ENCODE results near the gene FLOT2. TPM values are rescaled to one million over a fixed set of nuclear protein-coding genes. Genes with fewer than 3 reads are reported as not detected.
"Not testable (repeated sequence)": the region's sequence is repeated elsewhere in the genome, so short reads cannot be mapped to it uniquely, and the experiment has no call there.

FLOT2 gene
- total RNA-seq, 4 donors from 2014 or later, result 60.2 to 94.8 (median 86.0) TPM

GRCh38 chr17:28907709-28908475 is 10.4 kb upstream of the FLOT2 start:
- intact Hi-C loops (cut with DNase I), result no loop called here
- peaks cover 43 to 76% (median 72%) of the 10 kb centered on the region in 4 donors for H3K36me3 ChIP-seq

GRCh38 chr17:28906706-28907438 is 9.3 kb upstream of the FLOT2 start:
- intact Hi-C loops (cut with DNase I), result no loop called here
- Histone ChIP-seq H3K36me3 (peaks cover 33 to 65% (median 62%) of the 10 kb centered on the region in 4 donors), H3K4me3 (no peak overlapping the region), H3K9me3 (no peaks in the 10 kb centered on the region), H3K27ac (replicated peaks in 1 of 4) (peak overlapping the region; percentile 80 to 87 (median 82)), H3K4me1 (peaks cover 20 to 53% (median 47%) of the 10 kb centered on the region in 4 donors), H3K27me3 (peaks cover 0 to 5% (median 0%) of the 10 kb centered on the region in 4 donors)
- TF ChIP-seq EP300 (IDR thresholded peaks at IDR 0.05) (no peak), CTCF (IDR thresholded peaks at IDR 0.05) (no peak), POLR2AphosphoS5 (IDR thresholded peaks at IDR 0.05) (no peak), POLR2A (IDR thresholded peaks at IDR 0.05; ENCODE audit: low read depth) (no peak)
- DNase-seq (ENCODE audit: extremely low spot score), result no peak
- WGBS, result 86% methylated on average over 6 of the region's 7 CpGs

More at GRCh38 chr17:28907709-28908475, 10.4 kb upstream of the FLOT2 start:
- Histone ChIP-seq H3K27me3 (no peaks in the 10 kb centered on the region), H3K9me3 (no peaks in the 10 kb centered on the region), H3K27ac (replicated peaks in 1 of 4) (peak overlapping the region; percentile 80 to 87 (median 82)), H3K4me1 (peaks cover 18 to 45% (median 42%) of the 10 kb centered on the region in 4 donors), H3K4me3 (no peak overlapping the region)
- WGBS, result 54% methylated on average over 3 of the region's 3 CpGs
- no peak for DNase-seq (ENCODE audit: extremely low spot score)
- no peak for TF ChIP-seq POLR2AphosphoS5 (IDR thresholded peaks at IDR 0.05)
- no peak for TF ChIP-seq CTCF (IDR thresholded peaks at IDR 0.05)
- no peak for TF ChIP-seq POLR2A (IDR thresholded peaks at IDR 0.05; ENCODE audit: low read depth)
- TF ChIP-seq EP300 (IDR thresholded peaks at IDR 0.05), result no peak

GRCh38 chr17:28906276-28906675 is 8.7 kb upstream of the FLOT2 start:
- Histone ChIP-seq H3K27me3 (peaks cover 0 to 5% (median 0%) of the 10 kb centered on the region in 4 donors), H3K27ac (replicated peaks in 1 of 4) (peak overlapping the region in 2 of 4 donors; percentile 81 to 87), H3K4me3 (no peak overlapping the region), H3K4me1 (peaks cover 23 to 59% (median 51%) of the 10 kb centered on the region in 4 donors), H3K9me3 (no peaks in the 10 kb centered on the region), H3K36me3 (peaks cover 27 to 59% (median 56%) of the 10 kb centered on the region in 4 donors)
- WGBS, result 83% methylated on average over 9 of the region's 9 CpGs
- TF ChIP-seq POLR2AphosphoS5 (IDR thresholded peaks at IDR 0.05), result no peak
- no peak for TF ChIP-seq CTCF (IDR thresholded peaks at IDR 0.05)
- TF ChIP-seq EP300 (IDR thresholded peaks at IDR 0.05), result no peak
- TF ChIP-seq POLR2A (IDR thresholded peaks at IDR 0.05; ENCODE audit: low read depth), result no peak
- intact Hi-C loops (cut with DNase I), result no loop called here
- no peak for DNase-seq (ENCODE audit: extremely low spot score)

DNA sequence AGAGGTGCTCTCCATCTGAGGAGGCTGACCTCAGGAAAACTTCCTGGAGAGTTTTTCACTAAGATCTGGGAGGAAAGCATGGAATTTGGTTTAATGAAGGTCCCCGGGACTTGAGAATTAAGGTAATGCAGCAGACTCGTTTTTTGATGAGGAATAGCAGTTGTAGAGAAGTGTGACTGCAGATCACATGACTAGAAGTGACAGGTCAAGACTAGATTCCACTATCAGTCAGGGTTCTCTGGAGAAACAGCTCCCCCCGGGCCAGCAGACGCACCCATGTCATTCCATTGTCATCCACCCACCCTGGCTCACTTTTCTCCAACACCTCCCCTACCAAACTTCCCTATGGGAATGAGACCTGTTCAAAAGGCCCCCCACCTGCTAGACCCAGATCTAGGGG is 7.3 kb upstream of the FLOT2 start:
- Histone ChIP-seq H3K4me1 (peaks cover 23 to 63% (median 52%) of the 10 kb centered on the region in 4 donors), H3K27ac (replicated peaks in 1 of 4) (peak overlapping the region in 1 of 4 donors; percentile 46), H3K27me3 (peaks cover 0 to 5% (median 0%) of the 10 kb centered on the region in 4 donors), H3K36me3 (peaks cover 13 to 45% (median 41%) of the 10 kb centered on the region in 4 donors), H3K4me3 (no peak overlapping the region), H3K9me3 (no peaks in the 10 kb centered on the region)
- no peak for TF ChIP-seq POLR2AphosphoS5 (IDR thresholded peaks at IDR 0.05)
- TF ChIP-seq POLR2A (IDR thresholded peaks at IDR 0.05; ENCODE audit: low read depth), result no peak
- TF ChIP-seq CTCF (IDR thresholded peaks at IDR 0.05), result no peak
- TF ChIP-seq EP300 (IDR thresholded peaks at IDR 0.05), result no peak
- 56% methylated on average over 4 of the region's 4 CpGs for WGBS
- no peak for DNase-seq (ENCODE audit: extremely low spot score)
- intact Hi-C loops (cut with DNase I), result no loop called here

DNA sequence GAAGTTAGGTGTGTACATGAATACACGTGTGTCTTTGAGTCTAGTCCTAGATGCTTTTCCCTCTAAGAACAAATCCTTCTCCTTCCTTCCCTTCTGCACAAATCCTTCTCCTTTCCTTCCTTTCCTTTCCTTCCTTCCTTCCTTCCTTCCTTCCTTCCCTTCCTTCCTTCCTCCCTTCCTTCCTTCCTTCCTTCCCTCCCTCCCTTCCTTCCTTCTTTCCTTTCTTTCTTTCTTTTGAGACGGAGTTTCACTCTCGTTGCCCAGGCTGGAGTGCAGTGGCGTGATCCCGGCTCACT is 6.0 kb upstream of the FLOT2 start:
- H3K9me3 ChIP-seq; DNase-seq (ENCODE audit: extremely low spot score); H3K27me3 ChIP-seq; intact Hi-C loops (cut with DNase I): not testable (repeated sequence)
- Histone ChIP-seq H3K4me1 (peaks cover 17 to 57% (median 45%) of the 10 kb centered on the region in 4 donors), H3K4me3 (peak overlapping the region in 1 of 4 donors; percentile 78), H3K27ac (replicated peaks in 1 of 4) (peak overlapping the region in 2 of 4 donors; percentile 83 to 92), H3K36me3 (peaks cover 9 to 32% (median 30%) of the 10 kb centered on the region in 4 donors)
- 58% methylated on average over 5 of the region's 5 CpGs for WGBS
